ENCODE results near the gene RNASE9.
"Not testable (repeated sequence)": the region's sequence is repeated elsewhere in the genome, so short reads cannot be mapped to it uniquely, and the experiment has no call there.

The RNASE9 gene

GRCh38 chr14:20524027-20524426, 36.8 kb downstream of the RNASE9 start:
- DNase-seq (ENCODE audit: low read depth in 3 of 3, low spot score in 1 of 3): no peak

GRCh38 chr14:20522332-20522731, 38.5 kb downstream of the RNASE9 start:
- DNase-seq (ENCODE audit: low read depth in 3 of 3, low spot score in 1 of 3): no peak

GRCh38 chr14:20516921-20517320, 43.9 kb downstream of the RNASE9 start:
- DNase-seq (ENCODE audit: low read depth in 3 of 3, low spot score in 1 of 3): no peak

GRCh38 chr14:20515846-20516245, 45.0 kb downstream of the RNASE9 start:
- no peak for DNase-seq (ENCODE audit: low read depth in 3 of 3, low spot score in 1 of 3)

- DNase-seq (ENCODE audit: low read depth in 3 of 3, low spot score in 1 of 3): no peak
Measured at GRCh38 chr14:20512177-20512905, 48.5 kb downstream of the RNASE9 start.

- no peak for DNase-seq (ENCODE audit: low read depth in 3 of 3, low spot score in 1 of 3)
Measured at GRCh38 chr14:20508367-20508766, 52.5 kb downstream of the RNASE9 start.

GRCh38 chr14:20507537-20507936, 53.3 kb downstream of the RNASE9 start:
- DNase-seq (ENCODE audit: low read depth in 3 of 3, low spot score in 1 of 3): not testable (repeated sequence)

GRCh38 chr14:20506752-20507151, 54.1 kb downstream of the RNASE9 start:
- not testable (repeated sequence) for DNase-seq (ENCODE audit: low read depth in 3 of 3, low spot score in 1 of 3)

GRCh38 chr14:20506276-20506675, 54.6 kb downstream of the RNASE9 start:
- DNase-seq (ENCODE audit: low read depth in 3 of 3, low spot score in 1 of 3): not testable (repeated sequence)
